Activated naive CD4-positive, alpha-beta T cell treated with anti-CD3 and anti-CD28 coated beads, Interleukin-2, amount 50 U/mL, for 16 hours (primary cell): ENCODE measurements around the gene SLC17A9.

ENCODE experiments used
- DNase-seq: peaks from one replicate; pipeline ENCODE4 v3.0.0-alpha.2; 2020

Gene SLC17A9

DNA sequence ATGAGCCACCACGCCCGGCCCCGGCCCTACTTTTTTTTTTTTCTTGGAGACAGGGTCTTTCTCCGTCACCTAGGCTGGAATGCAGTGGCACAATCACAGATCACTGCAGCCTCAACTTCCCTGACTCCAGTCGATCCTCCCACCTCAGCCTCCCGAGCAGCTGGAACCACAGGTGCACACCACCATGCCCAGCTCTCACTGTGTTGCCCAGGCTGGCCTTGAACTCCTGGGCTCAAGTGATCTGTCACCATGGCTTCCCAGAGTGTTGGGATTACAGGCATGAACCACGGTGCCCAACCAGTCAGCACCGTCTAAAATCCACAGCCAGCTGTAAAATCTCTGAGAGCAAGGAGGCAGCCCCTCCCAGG, 17.4 kb downstream of the SLC17A9 start:
- no peak for DNase-seq

DNA sequence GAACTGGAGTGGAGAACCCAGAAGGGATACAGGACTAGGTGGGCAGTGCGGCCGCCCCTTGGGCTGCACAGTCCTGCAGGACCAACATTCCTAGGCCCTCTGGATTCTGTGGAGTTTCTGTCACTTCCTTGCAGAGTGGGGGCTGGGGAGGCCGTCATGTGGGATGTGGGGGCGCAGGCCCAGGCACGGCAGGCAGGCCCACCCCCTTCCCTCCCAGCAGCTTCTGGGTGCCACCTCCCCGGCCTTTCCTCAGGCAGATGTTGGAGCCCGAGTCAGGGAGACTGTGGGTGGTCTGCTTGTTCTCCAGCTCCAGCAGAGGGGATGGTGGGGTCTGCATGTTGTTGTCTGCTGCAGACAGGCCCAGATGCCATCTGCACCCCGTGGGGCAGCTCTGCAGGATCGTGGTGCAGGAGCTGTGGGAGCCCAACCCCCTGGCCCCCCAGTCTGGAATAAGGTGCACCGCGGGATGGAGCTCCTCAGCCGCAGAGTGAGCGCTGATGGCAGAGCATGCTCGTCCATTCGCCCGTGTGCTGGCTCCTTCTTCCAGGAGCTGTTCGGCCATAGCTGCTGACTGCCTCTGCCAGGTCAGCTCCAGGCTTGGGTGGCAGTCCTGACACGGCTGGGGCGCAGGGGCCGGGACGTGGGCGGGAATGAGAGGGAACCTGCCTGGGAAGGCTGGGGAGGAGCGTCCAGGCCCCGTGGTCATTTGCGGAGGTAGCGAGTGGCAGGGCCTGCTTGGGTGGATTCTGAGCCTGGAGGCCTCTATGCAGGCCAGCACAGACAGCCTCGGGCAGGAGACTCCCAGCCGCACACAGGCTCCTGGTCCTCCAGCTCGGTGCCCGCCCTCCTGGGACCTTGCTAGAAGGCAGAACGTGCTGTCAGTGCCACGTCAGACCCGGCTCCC, 18.1 kb downstream of the SLC17A9 start:
- DNase-seq: no peak

DNA sequence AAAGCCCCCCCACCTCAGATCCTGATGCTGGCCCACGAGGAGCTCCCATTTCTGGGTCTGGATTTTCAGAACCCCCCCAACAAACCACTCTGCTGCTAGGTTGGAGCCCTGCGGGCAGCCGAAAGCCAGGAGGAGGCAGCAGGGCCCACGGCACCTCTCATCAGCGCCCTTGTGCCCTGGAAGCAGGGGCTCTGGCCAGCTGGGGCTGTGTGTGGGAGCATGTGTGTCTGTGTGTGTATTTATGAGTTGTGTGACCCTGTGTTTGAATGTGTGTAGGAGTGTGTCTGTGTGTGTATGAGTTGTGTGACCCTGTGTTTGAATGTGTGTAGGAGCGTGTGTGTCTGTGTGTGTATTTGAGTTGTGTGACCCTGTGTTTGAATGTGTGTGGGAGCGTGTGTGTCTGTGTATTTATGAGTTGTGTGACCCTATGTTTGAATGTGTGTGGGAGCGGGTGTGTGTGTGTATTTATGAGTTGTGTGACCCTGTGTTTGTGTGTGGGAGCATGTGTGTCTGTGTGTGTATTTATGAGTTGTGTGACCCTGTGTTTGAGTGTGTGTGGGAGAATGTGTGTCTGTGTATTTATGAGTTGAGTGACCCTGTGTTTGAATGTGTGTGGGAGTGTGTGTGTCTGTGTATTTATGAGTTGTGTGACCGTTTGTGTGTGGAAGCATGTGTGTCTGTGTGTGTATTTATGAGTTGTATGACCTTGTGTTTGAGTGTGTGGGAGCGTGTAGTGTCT, 18.9 kb downstream of the SLC17A9 start:
- DNase-seq: no peak

DNA sequence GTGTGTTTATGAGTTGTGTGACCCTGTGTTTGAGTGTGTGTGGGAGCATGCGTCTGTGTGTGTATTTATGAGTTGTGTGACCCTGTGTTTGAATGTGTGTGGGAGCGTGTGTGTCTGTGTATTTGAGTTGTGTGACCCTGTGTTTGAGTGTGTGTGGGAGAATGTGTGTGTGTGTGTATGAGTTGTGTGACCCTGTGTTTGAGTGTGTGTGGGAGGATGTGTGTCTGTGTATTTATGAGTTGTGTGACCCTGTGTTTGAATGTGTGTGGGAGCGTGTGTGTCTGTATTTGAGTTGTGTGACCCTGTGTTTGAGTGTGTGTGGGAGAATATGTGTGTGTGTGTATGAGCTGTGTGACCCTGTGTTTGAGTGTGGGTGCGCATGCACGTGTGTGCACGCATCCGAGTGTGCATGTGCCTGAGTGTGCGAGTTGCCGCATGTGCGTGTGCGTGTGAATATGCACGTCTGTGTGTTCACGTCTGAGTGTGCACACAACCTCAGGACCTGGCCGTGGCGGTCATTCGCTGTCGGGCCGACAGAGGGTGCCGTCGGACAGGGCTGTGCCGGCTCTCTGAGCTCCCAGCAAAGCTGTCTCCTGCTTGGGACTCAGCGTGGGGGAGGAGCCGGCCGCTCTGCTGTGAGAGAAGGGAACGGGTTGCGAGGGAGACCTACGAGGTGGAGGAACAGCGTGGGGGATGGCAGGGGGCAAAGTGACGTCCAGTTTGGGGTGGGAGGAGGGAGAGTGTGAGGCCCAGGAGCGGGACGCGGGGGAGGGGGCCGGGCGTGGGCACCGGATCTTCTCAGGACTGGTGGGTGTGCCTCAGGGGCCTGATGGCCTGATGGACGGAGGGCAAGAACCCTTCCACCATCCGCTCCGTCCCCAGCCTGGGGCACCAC, 19.7 kb downstream of the SLC17A9 start:
- peak; percentile 87 for DNase-seq

DNA sequence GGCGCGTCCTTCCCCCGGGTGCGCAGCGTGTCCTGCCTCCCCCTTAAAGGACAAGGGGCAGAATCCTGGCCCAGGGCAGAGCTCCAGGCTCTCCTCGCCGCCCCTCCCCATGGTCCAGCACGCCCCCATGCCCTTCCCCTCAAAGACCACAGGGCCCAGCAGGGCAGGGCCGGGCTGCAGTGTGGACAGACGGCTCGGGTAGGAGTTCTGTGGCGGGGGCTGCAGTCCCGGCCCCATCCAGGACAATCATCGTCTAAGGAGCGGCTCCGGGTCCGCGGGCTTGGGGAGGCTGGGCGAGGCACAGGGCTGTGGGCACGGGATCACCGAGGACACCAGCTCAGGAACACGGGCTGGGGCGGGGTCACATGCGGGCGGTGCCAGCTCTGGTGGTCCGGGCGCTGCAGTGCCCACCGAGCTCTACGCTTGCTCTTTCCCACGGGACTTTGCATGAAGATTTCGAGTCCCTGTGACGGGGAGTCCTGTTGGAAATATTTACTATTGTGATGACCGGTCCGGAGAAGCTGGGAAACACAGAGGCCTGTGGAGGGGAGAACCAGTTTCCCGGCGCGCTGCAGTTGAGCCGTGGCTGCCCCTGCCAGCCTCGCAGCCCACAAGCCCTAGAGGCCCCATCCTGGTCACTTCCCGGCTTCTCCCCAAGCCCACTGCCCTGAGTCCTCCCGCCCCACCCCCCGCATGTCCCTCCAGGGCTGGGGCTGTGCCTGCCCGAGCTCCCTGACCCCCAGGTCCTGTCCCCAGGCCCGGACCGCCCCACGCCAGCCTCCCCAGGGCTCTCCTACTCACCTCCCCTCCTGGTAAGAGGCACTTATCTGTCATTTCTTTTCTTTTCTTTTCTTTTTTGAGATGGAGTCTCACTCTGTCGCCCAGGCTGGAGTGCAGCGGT, 20.6 kb downstream of the SLC17A9 start:
- no peak for DNase-seq

DNA sequence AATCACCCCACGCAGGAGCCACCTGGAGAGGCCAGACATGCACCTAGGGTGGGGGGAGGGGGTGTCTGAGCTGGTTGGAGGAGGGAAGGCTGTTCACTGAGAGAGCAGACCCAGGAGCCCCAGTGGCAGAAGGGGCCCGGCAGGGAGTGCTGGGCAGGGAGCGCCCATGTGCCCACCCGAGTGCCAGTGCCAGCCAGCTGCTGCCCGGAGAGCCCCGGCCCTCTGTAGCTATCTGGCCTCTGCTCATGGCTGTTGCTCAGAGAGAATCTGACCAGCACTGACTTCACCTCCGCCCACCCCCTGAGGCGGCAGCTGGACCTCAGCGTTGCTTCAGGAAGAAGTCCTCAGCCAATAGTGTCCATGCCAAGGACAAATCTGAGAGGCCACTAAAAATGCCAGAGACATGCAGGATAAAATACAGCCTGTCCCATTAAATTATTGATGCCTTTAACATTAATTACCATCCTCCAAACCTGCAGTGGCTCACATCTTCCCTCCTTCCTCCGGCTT, 22.8 kb downstream of the SLC17A9 start:
- no peak for DNase-seq

DNA sequence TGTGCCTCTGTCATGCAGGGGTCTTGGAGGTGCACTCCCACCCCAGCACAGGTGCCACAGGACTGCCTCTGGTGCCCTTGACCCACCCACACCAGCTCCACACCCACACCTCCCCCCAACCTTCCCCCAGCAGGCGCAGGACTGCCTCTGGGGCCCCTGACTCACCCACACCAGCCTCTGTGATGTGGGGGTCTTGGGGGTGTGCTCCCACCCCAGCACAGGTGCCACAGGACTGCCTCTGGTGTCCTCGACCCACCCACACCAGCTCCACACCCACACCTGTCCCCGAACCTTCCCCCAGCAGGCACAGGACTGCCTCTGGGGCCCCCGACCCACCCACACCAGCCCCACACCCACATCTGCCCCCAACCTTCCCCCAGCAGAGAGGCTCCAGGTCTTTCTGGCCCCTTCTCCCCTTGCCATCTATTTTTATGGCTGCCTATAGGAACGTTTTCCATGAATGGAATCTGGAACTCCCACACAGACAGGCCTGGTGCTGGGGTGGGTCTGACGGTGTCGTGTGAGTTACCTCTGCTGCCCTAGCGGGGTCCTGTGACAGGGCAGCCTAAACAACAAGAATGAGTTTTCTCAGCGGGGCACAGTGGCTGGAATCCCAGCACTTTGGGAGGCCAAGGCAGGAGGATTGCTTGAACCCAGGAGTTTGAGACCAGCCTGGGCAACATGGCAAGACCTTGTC, 23.5 kb downstream of the SLC17A9 start:
- no peak for DNase-seq

DNA sequence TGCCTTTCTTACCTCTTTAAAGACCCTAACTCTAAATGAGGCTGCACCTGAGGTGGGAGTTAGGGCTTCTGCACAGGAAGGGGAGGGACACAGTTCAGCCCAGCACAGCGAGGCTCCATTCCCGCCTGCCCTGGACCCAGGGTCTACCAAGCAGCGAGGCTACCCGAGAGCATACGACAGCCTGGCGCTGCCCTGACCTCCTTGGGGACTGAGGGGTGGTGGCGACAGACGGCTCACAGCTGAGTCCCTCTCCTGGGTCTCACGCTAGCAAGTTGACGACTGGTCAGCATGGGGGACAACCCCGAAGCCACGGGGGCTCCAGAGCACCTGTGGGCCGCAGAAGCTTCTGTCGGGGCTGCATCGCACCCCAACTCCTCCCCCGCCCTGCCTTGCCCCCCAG, 24.4 kb downstream of the SLC17A9 start:
- DNase-seq: no peak

DNA sequence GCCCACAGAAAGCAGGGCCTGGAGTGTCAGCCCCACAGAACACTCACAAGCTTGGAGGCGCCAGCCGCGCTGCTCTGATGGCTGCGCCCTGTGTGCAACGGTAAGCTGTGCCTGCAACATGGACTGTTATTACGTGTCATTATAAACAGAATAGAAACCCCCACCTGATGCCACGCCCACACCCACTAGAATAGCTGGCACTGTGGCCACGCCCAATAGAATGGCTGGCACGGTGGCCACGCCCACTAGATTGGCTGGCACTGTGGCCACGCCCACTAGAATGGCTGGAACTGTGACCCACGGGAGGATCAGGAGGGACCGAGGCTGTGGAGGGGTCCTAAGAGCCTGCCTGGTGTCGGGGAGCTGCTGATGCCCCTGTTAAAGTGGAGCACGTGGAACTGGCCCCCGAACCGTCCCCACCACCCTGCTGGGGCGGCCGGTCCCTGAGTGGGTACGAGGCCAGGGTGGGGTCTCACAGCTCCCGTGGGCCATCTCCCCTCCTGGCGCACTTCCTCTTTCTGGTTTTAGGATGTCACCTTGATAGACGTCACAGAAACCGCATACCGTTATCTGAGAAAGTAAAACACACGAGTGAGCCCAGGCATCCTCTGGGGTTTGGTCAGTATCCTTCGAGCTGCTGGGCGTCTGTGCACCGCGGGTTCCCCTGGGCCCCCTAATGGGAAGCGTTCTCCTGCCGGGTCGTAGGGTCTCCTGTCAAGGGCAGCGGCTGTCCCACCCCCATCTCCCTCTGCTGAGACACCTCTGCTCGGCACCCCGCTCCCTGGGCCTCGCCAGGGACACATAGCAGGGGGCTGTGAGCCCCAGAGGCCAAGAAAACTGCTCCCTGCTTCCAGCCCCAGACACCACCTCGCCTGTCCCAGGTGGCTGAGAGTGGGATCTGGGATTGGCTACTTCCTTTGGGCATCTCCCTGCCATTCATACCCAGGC, 25.4 kb downstream of the SLC17A9 start:
- peak; percentile 83 for DNase-seq

DNA sequence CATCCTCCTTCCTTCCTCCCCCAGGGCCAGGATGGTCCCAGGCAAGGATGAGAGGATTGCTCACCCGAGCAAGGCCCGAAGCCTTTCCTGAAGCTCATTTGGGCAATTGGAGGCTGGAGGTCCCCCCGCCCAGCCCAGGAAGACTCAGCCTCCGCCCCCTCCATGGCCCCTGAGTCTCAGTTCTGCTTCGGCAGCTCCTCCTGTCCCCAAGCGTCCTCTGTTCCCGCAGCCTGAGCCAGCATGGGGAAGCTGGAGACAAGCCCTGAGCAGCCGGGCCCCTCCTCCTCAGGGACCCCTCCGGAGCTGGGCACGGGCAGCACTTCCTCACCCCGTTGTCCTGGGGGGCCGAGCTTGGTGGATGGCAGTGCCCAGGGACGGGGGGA, 26.0 kb downstream of the SLC17A9 start:
- no peak for DNase-seq

DNA sequence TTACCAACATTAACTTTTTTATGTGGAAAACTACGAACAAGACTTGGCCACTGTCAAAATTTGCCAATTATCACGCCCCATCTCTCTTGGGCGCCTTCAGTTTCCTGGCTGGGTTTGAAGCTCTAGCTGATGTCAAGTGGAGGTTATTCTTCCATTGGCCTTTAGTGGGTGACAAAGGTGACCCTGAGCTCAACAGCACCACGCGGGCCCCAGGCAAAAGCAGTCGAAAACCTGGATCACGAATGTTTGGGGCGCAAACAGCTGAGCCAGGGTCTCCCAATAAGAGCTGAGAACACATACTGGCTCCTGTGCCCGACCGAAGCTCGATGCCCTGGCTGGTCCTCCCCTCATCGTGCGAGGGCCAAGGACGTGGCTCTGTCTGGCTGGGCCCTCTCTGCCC, 26.8 kb downstream of the SLC17A9 start:
- no peak for DNase-seq

DNA sequence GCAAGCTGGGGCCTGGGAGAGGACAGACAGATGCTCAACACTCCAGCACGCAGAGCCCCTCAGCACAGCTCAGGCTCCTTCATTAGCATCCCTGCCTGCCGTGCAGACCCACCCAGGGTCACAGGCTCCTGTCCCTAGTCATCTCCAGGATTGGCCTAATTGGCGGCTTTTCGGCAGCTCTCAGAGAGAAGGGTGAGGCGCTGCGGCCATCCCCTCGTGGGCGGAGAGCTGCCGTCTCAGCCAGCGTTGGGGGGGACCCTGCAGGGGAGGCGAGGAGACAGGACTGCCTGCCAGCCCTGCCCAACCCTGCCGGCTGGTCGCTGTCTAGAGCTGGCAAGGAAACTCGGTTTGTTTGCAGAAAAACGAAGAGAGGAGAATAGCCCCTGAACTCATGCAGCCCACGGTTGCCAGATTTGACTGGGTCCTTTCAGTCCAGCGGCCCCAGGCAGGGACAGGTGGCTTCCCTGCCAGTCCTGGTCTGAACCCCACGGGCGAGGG, 27.4 kb downstream of the SLC17A9 start:
- DNase-seq: no peak

DNA sequence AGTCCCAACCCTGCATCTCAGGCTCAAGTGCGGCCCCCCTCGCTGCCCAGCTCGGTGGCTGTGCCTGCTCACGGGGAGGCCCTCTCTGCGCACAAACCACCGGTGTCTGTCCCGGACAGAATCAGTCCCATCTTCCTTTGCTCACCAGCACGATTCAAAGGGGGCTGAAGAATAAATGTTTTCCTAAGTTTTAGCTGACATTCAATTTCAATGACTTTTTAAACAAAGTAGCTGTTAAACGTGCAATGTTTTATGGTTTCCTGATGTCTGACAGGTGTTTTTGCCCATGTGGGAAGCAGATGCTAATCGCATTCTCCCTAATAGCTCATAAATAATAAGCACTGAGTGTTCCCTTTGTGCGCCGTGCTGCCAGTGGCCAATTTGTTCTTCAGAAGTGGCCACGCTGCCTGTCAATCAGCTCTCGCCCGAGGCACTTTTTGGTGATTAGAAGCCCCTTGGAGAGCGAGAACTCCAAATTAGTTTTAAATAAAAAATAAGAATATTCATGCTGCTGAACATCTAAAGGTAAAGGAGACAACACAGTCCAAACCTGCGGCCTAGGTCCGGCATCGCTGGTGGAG, 28.0 kb downstream of the SLC17A9 start:
- no peak for DNase-seq

DNA sequence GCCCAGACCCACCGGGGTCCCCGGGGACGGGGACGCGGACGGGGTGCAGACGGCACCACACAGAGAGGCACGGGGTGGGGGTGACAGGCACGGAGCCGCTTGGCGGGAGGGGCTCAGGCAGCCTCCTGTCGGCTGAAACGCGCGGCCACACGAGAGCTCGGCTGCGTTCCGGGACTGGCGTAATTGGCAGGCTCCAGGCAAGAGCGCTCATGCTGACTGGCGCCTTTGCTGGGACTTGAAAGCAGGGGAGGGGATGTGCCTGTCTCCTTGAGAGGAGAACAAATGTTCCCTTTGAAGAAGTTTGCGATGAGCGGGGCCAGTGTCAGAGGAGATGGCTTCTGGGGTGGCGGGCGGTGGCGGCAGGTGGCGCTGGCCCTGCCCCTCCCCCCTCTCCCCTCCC, 28.5 kb downstream of the SLC17A9 start:
- DNase-seq: peak; percentile 52

DNA sequence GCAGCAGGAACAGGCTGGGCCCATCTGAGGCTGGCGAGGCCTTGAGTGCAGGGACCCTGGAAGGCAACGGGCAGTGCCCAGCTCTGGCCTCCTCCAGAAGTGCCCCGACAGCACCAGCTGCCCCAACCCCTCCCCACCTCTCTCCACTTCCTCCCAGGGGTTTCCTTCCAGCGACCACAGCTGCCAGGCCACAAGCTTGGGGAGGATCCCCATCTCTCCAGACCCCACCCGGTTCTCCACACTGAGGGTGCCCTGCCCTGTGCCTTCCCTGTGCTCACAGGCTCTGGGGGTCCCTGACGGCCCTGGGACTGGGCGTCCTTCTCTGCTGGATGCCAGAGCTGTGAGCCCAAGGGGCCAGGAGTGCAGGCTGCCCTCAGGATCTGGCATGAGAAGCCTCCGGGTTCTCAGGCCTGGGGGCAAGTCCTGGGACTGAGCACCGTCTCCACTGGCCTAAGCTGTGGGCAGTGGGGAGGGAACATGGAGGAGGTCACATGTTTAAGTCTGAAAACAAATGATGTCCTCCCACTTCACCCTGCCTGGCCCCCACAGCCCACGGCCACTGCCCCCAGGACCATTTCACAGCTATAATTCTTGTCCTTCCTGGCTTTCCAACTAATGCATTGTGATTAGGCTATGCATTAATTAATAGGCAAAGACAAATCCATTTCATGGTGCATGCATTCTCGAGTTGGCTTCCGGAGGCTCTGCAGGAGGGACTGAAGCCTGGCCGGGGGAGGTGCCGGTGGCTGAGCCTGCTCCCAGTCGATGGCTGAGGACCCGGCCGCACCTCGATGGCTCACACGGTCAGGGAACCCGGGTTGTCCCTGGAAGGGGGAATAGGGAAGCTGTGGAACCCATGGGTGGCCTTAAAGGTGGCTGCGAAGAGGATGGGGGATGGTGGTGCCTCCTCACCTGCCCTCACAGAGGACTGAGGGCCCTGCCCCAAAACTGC, 29.9 kb downstream of the SLC17A9 start:
- DNase-seq: no peak

DNA sequence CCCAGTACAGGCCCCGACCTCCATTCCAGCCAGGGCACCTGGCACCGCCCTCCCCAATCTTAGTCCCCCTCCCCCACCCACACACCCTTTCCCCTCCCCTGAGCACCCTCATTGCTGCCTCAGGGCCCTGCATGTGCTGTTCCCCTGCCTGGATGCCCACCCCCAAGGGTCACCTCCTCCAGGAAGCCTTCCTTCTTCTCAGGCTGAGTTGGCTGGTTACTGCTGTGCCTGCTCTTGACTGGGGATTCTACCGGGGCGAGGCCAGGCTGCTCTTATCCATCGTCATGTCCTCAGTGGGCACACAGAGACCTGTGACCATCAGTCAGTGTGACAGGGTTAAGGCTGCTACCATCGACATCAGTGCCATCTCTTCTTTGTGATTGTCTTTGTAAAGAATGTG, 30.7 kb downstream of the SLC17A9 start:
- DNase-seq: no peak

DNA sequence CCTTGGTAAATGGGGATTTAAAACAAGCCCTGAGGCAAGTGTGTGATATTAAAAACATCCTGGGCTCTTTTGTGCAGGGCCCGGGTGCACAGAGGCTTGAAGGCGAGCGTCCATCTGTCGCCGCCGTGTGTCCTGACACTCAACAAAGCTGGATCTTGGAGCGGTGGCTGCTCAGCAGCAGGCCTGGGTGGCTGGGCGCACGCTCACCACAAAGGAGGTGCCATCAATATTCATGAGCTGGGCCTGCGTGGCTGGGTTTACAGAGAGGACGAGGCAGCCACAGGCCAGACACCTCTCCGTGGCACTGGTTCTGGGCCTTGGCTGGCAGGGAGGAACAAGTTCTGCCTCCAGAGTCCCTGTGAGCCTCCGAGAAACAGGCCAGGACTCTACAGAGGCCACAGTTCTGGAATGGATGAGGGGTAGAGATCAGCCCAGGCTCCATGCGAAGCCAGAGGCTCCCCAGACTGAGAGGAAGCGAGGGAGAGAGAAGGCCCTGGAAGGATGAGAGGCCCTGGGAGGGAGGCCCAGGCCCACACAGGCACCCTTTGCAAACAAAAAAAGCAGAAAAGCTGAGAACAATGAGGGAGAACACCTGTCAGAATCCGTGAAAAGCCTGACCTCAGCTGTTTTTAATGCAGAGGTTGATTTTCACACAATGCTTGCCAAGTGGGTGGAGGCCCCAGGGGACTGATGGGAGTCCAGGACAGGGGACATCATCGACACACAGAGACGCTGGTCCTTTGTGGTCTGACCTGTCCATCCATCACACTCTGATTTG, 32.3 kb downstream of the SLC17A9 start:
- no peak for DNase-seq

DNA sequence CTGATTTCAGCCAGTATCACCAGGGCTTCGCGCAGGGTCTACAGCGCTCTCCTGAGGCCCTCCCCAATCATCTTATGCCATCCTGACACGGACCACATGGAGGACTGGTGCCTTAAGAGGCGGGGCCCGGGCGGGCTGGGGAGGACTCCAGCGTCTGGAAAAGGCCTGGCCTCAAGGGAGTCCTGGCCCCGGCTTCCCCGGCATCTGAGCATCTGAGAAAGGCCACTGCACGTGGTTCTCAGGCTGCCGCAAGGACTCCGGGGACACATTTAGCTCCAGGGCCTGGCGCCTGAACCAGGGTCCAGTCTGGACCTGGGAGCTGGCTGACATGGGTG, 32.9 kb downstream of the SLC17A9 start:
- no peak for DNase-seq
